ENCODE results near the gene SLC35E4.
"Not testable (repeated sequence)": the region's sequence is repeated elsewhere in the genome, so short reads cannot be mapped to it uniquely, and the experiment has no call there.

Gene SLC35E4, protein sequence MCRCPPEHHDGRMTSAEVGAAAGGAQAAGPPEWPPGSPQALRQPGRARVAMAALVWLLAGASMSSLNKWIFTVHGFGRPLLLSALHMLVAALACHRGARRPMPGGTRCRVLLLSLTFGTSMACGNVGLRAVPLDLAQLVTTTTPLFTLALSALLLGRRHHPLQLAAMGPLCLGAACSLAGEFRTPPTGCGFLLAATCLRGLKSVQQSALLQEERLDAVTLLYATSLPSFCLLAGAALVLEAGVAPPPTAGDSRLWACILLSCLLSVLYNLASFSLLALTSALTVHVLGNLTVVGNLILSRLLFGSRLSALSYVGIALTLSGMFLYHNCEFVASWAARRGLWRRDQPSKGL

GRCh38 chr22:30635273-30636225 lies at the start of gene SLC35E4:
SLC35E4 (plus strand) TSS chr22:30635781; CDS start chr22:30636451, 670 bp downstream.
- DNase-seq = peak; percentile 61

- DNase-seq = no peak
Measured at GRCh38 chr22:30586414-30586813, 49.2 kb upstream of the SLC35E4 start.

- no peak for DNase-seq
Measured at GRCh38 chr22:30591191-30591587, 44.4 kb upstream of the SLC35E4 start.

DNA sequence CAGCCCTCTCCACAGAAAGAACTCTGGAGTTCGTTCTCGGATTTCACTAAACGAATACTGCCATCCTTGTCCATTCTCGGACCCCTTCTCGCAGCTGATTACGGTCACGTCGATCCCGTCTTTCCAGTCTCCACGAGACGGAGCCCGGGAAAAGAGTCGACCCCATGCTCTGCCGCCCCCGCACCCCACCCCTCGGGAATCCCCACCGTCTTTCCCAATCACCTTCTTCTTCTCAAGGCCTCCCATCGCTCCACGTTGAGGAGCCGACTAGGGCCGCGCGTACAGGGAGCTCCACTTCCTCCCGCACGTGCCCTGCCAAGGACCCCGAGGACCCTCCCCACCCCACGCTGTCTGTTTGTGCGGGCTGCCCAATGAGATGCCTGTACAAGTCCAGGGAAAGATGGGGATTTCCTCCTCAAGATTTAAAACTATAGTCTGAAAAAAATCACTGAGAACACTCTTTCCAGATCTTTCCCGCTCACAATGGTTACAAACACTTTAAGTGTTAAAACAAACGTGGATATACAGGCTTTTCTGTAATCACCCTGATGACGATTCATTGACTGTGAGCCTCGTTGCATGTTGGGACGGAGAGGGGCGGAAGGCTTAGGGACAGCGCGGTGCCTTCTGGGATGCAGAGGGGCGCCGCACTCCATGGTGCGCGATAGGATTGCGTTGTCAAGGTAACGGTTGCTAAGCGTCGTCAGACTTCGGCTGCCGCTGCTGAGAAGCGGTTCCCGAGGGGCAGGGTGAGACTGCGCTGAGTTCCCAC lies 43.8 kb upstream of the SLC35E4 start, which contains the start of gene PES1:
Gene PES1 (minus strand): TSS at position 323 of the 772 bp plus-strand sequence. CDS start 77 bp downstream, at position 246.
- peak; percentile 89 for DNase-seq

GRCh38 chr22:30592360-30592713 lies 43.2 kb upstream of the SLC35E4 start:
- not testable (repeated sequence) for DNase-seq

- DNase-seq = no peak
Measured at GRCh38 chr22:30596199-30596598, 39.4 kb upstream of the SLC35E4 start.

- no peak for DNase-seq
Measured at GRCh38 chr22:30596886-30597285, 38.7 kb upstream of the SLC35E4 start.

GRCh38 chr22:30598986-30599385 lies 36.6 kb upstream of the SLC35E4 start:
- no peak for DNase-seq

GRCh38 chr22:30600921-30601320 lies 34.7 kb upstream of the SLC35E4 start:
- DNase-seq = no peak

DNA sequence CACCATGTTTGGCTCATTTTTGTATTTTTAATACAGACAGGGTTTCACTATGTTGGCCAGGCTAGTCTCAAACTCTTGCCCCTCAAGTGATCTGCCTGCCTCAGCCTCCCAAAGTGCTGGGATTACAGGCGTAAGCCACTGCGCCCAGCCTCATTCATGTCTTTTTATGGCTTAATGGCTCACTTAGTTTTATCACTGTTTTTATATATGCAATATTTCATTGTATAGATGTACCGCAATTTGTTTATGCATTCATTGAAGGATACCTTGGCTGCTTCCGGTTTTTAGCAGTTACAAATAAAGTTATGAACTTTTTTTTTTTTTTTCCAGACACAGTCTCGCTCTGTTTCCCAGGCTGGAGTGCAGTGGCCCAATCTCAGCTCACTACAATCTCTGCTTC lies 34.1 kb upstream of the SLC35E4 start:
- no peak for DNase-seq

- no peak for DNase-seq
Measured at GRCh38 chr22:30602049-30602448, 33.5 kb upstream of the SLC35E4 start.

- DNase-seq = no peak
Measured at GRCh38 chr22:30603801-30604200, 31.8 kb upstream of the SLC35E4 start.

DNA sequence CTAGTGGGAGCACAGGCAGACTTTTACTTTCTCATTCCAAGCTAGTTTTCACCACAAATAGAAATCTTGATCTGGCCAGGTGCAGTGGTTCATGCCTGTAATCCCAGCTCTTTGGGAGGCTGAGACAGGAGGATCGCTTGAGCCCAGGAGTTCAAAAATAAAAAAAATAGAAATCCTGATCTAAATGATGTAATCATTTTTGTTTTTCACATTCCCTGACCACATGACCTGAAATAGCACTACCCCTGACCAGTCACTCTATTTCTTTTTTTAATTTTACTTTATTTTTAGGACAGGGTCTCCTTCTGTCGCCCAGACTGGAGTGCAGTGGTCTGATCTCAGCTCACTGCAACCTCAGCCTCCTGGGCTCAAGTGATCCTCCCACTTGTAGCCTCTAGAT lies 30.9 kb upstream of the SLC35E4 start:
- no peak for DNase-seq

GRCh38 chr22:30605449-30606110 lies 30.0 kb upstream of the SLC35E4 start:
- DNase-seq = peak; percentile 19

DNA sequence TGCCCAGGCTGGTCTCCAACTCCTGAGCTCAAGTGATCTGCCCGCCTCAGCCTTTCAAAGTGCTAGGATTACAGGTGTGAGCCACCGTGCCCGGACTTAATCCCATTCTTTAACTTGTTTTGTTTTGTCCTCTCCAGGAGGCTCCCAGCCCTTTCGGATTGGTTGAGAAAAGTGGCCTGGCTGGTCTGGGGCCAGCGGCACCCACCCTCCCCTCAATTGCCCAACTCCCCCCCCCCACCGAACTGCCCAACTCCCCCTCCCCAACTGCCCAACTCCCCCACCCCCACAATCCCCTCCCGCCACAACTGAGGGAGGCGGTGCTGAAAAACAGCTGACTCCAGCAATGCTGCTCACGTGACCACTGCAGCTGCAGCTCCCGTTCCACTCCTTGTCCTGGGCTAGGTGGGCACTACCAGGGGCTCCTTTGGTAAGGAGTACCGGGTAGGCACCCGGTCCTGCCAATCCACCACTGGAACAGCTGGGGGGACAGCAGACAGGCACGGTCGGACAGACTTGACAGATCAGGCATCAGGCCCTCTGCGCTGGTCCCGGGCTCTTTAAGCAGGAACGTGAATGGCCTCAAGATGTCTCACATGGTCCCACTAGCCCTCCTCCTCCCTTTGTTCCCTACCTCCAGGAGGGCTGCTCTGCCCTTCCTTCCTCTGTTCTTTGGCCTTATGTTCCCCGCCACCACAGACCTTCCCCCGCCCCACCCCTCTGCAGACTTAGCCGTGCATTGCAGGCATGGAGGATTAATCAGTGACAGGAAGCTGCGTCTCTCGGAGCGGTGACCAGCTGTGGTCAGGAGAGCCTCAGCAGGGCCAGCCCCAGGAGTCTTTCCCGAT lies 28.9 kb upstream of the SLC35E4 start, which contains the start of gene TCN2:
Gene TCN2 (plus strand): TSS at position 720 of the 845 bp plus-strand sequence. CDS start 158 bp downstream, outside the sequence.
- DNase-seq = no peak

GRCh38 chr22:30607300-30607930 lies 28.2 kb upstream of the SLC35E4 start:
- DNase-seq = no peak

GRCh38 chr22:30607939-30608338 lies 27.6 kb upstream of the SLC35E4 start:
- DNase-seq = no peak

DNA sequence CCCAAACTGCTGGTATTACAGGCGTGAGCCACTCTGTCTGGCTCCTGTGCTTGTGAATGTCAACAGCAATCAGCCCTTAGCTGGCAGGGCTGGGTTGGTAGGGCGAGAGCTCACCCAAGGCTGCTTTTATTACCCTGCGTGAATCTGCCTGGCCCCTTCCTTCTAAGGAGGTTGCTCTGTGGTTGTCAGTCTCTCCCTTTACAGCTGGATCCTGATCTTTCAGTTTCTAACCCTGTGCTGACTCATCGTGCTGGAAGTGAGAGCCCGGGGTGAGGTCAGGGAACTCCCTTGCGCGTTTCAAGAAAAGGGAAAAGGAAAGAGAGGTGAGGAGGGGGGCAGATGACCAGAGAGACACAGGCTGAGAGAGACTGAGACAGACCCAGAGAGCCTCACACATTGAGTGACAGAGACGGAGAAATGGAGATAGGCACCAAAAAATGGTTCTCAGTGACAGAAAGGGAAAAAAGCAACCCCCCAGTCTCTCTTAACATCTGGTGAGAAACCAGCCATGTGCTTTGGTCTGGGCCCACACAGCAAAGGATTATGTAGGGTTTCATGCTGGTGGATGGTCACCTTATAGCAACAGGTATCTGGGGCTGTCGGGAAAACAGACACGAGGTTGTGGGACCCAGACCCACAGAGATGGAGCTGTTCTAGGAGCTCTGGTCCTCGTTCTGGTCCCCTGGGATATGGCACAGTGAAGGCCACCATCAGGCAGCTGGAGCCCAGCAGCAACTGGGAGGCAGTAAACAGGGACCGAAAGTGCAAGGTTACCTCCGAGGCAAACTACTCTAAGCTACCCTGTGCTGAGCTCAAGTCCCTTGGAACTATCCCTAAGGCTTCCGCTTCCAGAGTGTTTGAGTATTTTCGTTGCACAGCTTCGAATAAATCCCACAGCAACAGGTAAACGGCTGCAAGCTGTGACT lies 26.1 kb upstream of the SLC35E4 start:
- DNase-seq = no peak

- DNase-seq = no peak
Measured at GRCh38 chr22:30610299-30610698, 25.3 kb upstream of the SLC35E4 start.

GRCh38 chr22:30611197-30611596 lies 24.4 kb upstream of the SLC35E4 start:
- no peak for DNase-seq

All from NCI-H774 (cell line).